Parathyroid adenoma (tissue), 2 donors: ENCODE measurements around the gene PGAP1.

ENCODE experiments used
- H2AFZ ChIP-seq: fragments of 300-600 bp; sonication (generic); one replicate; pipeline ENCODE4 v1.7.0; 2017; ENCODE audit warnings: antibody characterized with exemption, mild to moderate bottlenecking
- H3K27ac ChIP-seq: fragments of 300-600 bp; sonication (generic); one replicate; pipeline ENCODE4 v1.7.0; 2017
- H3K27me3 ChIP-seq: fragments of 300-600 bp; sonication (generic); one replicate; pipeline ENCODE4 v1.7.0; 2017; ENCODE audit warnings: low read length; ENCODE audit not compliant: control insufficient read depth, insufficient read depth
- H3K36me3 ChIP-seq: fragments of 300-600 bp; sonication (generic); one replicate; pipeline ENCODE4 v1.7.0; 2017; ENCODE audit warnings: low read length; ENCODE audit not compliant: control insufficient read depth, insufficient read depth
- H3K4me1 ChIP-seq: fragments of 300-600 bp; sonication (generic); one replicate; pipeline ENCODE4 v1.7.0; 2017; ENCODE audit warnings: control low read depth
- H3K4me2 ChIP-seq: fragments of 300-600 bp; sonication (generic); one replicate; pipeline ENCODE4 v1.7.0; 2017; ENCODE audit warnings: low read length
- H3K4me3 ChIP-seq: fragments of 300-600 bp; sonication (generic); one replicate; pipeline ENCODE4 v1.7.0; 2017; ENCODE audit warnings: low read depth, low read length
- H3K79me2 ChIP-seq: fragments of 300-600 bp; sonication (generic); one replicate; pipeline ENCODE4 v1.7.0; 2017; ENCODE audit warnings: control low read depth
- H3K9ac ChIP-seq: fragments of 300-600 bp; sonication (generic); one replicate; pipeline ENCODE4 v1.7.0; 2017; ENCODE audit warnings: mild to moderate bottlenecking
- H3K9me3 ChIP-seq: fragments of 300-600 bp; sonication (generic); one replicate; pipeline ENCODE4 v1.7.0; 2017; ENCODE audit warnings: low read length; ENCODE audit not compliant: control insufficient read depth
- CTCF ChIP-seq: fragments of 300-600 bp; sonication (generic); IDR thresholded peaks from one replicate; pipeline ENCODE4 v1.7.0; 2017; ENCODE audit warnings: antibody characterized with exemption, mild to moderate bottlenecking
- donor health status: primary hyperparathyroidism.

Gene PGAP1

GRCh38 chr2:196968516-196968915 lies 42.0 kb upstream of the PGAP1 start:
- no peaks in the 10 kb centered on the region for H3K27me3 ChIP-seq
- H3K9me3 ChIP-seq = no peaks in the 10 kb centered on the region

GRCh38 chr2:196967775-196968174 lies 41.3 kb upstream of the PGAP1 start:
- Histone ChIP-seq H3K79me2 (no peaks in the 10 kb centered on the region), H3K4me2 (no peak overlapping the region), H3K9me3 (no peaks in the 10 kb centered on the region), H3K9ac (no peak overlapping the region), H3K27me3 (no peaks in the 10 kb centered on the region), H3K27ac (no peak overlapping the region), H3K4me1 (no peaks in the 10 kb centered on the region), H2AFZ (no peak overlapping the region), H3K36me3 (no peaks in the 10 kb centered on the region), H3K4me3 (no peak overlapping the region)
- no peak for TF ChIP-seq CTCF

More at GRCh38 chr2:196968516-196968915, 42.0 kb upstream of the PGAP1 start:
- Histone ChIP-seq H2AFZ (no peak overlapping the region), H3K27ac (no peak overlapping the region), H3K79me2 (no peaks in the 10 kb centered on the region), H3K36me3 (no peaks in the 10 kb centered on the region), H3K4me2 (no peak overlapping the region), H3K9ac (no peak overlapping the region), H3K4me1 (no peaks in the 10 kb centered on the region), H3K4me3 (no peak overlapping the region)
- TF ChIP-seq CTCF = no peak

GRCh38 chr2:196967116-196967515 lies 40.6 kb upstream of the PGAP1 start:
- H3K9ac ChIP-seq = no peak overlapping the region
- no peak overlapping the region for H3K27ac ChIP-seq
- no peak overlapping the region for H3K4me3 ChIP-seq
- H2AFZ ChIP-seq = peak overlapping the region; percentile 34
- TF ChIP-seq CTCF = no peak
- H3K27me3 ChIP-seq = no peaks in the 10 kb centered on the region
- no peaks in the 10 kb centered on the region for H3K9me3 ChIP-seq
- no peaks in the 10 kb centered on the region for H3K79me2 ChIP-seq
- no peaks in the 10 kb centered on the region for H3K4me1 ChIP-seq
- H3K36me3 ChIP-seq = no peaks in the 10 kb centered on the region
- no peak overlapping the region for H3K4me2 ChIP-seq

- H3K79me2 ChIP-seq = no peaks in the 10 kb centered on the region
- no peak for TF ChIP-seq CTCF
- H3K4me1 ChIP-seq = no peaks in the 10 kb centered on the region
- H3K4me2 ChIP-seq = no peak overlapping the region
- no peak overlapping the region for H3K27ac ChIP-seq
- no peaks in the 10 kb centered on the region for H3K36me3 ChIP-seq
- H3K9me3 ChIP-seq = no peaks in the 10 kb centered on the region
- H2AFZ ChIP-seq = no peak overlapping the region
- H3K4me3 ChIP-seq = no peak overlapping the region
- H3K27me3 ChIP-seq = no peaks in the 10 kb centered on the region
- no peak overlapping the region for H3K9ac ChIP-seq
Observed at GRCh38 chr2:196966061-196966460, 39.6 kb upstream of the PGAP1 start.

GRCh38 chr2:196965651-196966050 lies 39.1 kb upstream of the PGAP1 start:
- H3K4me3 ChIP-seq = no peak overlapping the region
- no peaks in the 10 kb centered on the region for H3K9me3 ChIP-seq
- H3K4me1 ChIP-seq = no peaks in the 10 kb centered on the region
- no peaks in the 10 kb centered on the region for H3K27me3 ChIP-seq
- no peak overlapping the region for H3K27ac ChIP-seq
- no peak overlapping the region for H3K4me2 ChIP-seq
- no peaks in the 10 kb centered on the region for H3K36me3 ChIP-seq
- no peak overlapping the region for H3K9ac ChIP-seq
- H3K79me2 ChIP-seq = no peaks in the 10 kb centered on the region
- no peak for TF ChIP-seq CTCF
- no peak overlapping the region for H2AFZ ChIP-seq
